GM19328 (cell line): Measurements from ENCODE around the gene PRR5L.

Experiments
- ATAC-seq: cut with Tn5 transposase; IDR thresholded peaks from one replicate; pipeline ENCODE4 v1.9.1; 2021; ENCODE audit warnings: mild to moderate bottlenecking, moderate library complexity; ENCODE audit not compliant: unreplicated experiment

The PRR5L gene

DNA sequence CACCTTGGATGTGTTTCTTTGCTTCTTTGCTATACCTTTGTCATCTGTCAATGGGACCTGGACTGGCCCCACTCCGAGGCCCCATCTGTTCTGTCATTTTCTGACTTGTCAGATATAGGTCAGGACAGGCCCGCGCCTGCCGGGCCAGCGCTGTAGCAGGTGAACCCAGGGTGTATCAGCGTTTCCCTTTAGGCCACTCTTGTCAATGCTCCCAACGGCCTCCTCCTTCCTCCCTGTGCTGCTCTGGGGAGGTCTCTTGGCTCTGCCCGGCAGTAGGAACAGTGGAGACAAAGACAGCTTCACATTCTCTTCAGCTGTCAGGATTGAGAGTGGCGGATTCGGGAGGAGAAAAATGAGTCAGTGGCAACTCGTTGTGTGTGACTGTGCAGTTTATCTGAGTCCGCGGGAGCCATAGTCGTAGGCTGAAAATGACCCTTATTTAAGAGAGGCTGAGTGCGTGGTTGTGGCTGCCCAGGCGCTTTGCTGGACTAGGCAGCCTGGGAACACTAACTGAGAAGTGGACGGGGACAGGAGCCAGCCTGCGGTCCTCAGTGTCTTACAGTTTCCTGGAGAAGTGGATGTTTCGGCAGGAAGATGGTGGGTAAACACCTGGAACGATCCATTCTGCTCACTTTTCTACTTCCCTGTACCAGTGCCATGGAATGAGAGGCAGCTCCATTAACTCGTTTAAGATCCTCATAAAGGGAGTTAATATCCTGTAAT lies 102.3 kb downstream of the PRR5L start:
- ATAC-seq: no peak

- ATAC-seq: no peak
Observed at GRCh38 chr11:36399236-36399635, 103.1 kb downstream of the PRR5L start.

DNA sequence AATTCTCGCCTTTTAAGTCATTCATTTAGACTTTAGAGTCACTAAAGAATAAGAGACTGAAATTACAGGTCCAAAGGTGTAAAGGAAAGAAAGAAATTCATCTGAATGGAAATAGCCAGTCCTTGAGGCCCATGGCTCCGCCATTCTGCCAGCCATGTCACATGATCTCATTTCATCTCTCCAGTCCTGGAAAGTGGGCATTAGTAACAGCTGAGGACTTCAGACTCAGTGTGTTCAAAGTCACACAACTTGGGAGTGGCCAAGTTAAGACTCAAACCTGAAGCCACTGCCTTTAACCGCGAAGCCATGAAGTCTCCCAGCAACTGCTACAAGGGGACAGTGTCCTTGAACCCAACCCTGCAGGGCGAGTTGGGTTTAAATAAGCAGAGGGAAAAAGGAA lies 103.7 kb downstream of the PRR5L start:
- ATAC-seq: no peak

DNA sequence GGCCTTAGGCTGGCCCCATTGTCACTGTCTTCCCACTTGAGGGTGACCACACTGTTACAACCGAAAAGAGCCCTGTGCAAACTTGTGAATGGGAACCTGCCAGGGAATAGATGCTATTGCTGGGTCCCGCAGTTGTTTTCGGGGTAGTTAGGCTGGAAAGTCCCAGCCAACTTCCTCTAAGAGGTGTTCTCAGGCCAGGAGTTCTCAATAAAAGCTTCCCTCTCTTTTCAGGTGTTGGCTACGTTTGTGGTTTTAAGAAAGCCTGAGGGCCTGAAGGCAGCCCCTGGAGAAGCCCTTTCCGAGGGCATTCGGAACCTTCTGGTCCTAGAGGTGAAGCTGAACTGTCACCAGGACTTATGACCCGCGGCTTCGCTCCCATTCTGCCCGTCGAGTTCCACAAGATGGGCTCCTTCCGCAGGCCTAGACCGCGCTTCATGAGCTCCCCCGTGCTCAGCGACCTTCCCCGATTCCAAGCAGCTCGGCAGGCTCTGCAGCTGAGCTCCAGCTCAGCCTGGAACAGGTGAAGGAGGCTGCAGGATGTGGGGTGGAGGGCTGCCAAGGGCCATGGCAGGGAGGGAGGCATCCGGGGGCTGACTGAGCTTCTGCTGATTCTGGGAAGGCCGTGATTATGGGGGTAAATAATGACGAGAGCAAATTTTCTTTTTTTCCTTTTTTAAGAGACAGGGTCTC lies 104.8 kb downstream of the PRR5L start:
- ATAC-seq: no peak

- no peak for ATAC-seq
Observed at GRCh38 chr11:36402568-36403170, 106.6 kb downstream of the PRR5L start.

- no peak for ATAC-seq
Observed at GRCh38 chr11:36403661-36404060, 107.6 kb downstream of the PRR5L start.

DNA sequence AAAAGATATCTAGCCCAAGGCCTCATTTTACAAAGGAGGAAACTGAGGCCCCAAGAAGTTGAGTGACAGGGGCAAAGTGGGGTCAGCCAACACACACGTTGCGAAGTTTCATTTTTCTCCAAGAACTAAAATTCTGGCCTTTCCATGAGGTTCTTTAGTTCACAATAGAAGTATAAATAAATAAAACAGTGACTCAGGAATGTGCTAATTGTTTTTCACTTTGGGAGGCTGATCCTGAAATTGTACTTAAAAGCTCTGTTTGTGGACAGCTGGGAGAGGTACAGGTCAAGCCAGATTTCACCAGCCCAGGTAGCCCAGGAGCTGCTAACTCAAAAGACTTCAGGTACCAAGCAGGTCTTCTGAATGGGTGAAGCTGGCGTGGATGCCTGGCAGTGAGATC lies 108.7 kb downstream of the PRR5L start:
- no peak for ATAC-seq

- ATAC-seq: no peak
Observed at GRCh38 chr11:36405585-36406367, 109.7 kb downstream of the PRR5L start.

GRCh38 chr11:36407356-36407755 lies 111.3 kb downstream of the PRR5L start:
- ATAC-seq: no peak

DNA sequence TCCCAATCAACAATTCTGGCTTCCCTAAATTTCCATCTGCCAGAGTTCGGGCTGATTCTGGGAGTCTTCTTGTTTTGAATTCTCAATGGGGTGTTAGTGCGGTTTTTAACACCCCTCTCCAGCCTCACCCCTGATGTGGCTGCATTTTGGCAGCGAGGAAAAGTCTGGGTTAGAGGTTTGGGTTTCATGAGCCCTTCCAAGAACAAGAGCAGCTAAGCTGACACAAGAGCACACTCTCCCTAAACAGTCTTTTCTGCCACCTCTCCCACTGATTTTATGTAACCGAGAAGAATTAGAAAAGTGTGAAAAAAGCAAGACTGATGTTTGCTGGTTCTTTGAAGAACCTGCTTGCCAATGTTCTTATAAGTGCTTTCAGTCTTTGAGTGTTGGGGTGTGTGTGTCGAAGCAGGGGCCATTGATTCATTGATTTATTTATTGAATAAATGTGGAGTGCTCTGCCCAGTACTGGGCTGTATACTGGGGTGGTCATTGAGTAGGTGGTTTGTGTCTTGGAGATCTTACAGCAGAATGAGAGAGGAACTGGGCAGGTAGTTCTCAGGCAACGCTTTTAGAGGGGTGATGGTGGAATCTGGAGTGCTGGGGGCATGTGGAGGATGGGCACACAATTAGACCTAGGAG lies 112.5 kb downstream of the PRR5L start:
- no peak for ATAC-seq

- ATAC-seq: no peak
Observed at GRCh38 chr11:36409152-36409816, 113.2 kb downstream of the PRR5L start.

GRCh38 chr11:36411202-36411640 lies 115.1 kb downstream of the PRR5L start:
- no peak for ATAC-seq

GRCh38 chr11:36412781-36413383 lies 116.8 kb downstream of the PRR5L start:
- no peak for ATAC-seq

DNA sequence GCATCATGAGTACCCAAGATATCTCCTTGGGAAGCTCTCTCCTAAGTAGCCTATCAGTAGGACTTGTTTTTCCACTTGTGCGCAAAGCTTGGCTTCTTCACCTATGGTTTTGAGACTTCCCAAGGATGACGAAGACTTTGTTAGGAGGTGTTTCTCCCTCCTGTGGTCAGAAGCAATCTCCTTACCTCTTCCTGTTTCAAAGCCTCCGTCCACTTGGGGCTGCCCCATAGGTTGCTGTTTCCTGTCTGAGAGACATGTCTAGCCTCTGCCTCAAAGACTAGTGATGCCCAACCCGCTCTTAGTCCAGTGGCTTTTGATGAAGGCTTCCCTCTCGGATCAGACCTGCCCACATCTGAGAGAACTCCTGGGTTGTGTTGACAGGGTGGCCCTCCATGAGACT lies 121.1 kb downstream of the PRR5L start:
- ATAC-seq: no peak

DNA sequence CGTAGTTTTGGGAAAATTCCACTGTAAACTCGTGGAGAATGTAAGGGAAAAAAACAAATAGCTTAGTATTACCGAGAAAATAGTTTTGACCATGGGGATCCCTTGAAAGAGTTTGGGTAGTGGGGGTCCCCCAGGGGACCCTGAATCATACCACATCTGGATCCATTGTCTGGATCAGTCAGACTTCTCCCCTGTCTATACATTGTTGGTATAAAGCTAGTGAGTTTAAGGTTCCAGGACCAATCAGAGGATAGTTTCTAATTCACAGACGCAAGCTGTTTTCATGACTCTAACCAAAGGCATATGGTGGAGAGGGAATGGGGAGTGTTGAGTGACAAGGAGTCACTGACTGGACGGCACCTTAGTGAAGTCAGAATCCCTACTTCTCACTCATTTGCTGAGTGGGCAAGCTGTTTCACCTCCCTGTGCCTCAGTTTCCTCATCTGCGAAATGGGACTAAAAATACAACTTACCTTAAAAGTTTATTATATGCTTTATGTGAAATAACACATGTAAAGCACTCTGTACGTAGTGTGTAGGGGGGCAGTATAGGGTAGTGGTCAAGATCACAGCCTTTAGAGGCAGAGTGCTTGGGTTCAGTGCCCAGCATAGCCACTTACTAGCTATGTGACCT lies 123.8 kb downstream of the PRR5L start:
- no peak for ATAC-seq

DNA sequence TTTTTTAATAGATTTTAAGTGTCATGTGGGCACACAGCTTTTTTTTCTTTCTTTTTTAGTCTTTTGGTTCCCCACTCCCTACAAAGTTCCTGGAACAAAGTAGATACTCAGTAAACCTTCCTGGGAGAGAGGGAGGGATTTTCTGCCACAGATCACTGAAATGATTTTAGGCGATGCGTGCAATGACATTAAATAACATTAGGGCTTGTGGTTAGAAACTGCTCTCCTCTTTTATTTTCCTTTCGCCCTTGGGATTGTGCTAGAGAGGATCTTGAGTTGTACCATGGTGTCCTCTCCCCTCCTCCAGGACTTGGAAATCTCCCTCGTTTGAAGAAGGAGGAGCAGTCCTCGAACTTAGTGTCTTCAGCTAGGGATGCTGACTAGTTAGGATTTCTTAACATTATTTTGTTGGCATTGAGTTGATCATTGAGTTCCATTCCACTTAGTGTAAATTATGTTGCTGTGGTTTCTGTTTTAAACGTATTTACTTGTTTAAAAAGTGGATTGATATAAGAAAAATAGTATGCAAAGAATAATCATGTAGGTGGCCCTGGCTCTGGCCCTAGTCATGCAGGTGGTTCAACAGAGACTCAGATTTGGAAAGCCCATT lies 125.6 kb downstream of the PRR5L start:
- no peak for ATAC-seq

- ATAC-seq: no peak
Observed at GRCh38 chr11:36425561-36426081, 129.5 kb downstream of the PRR5L start.

DNA sequence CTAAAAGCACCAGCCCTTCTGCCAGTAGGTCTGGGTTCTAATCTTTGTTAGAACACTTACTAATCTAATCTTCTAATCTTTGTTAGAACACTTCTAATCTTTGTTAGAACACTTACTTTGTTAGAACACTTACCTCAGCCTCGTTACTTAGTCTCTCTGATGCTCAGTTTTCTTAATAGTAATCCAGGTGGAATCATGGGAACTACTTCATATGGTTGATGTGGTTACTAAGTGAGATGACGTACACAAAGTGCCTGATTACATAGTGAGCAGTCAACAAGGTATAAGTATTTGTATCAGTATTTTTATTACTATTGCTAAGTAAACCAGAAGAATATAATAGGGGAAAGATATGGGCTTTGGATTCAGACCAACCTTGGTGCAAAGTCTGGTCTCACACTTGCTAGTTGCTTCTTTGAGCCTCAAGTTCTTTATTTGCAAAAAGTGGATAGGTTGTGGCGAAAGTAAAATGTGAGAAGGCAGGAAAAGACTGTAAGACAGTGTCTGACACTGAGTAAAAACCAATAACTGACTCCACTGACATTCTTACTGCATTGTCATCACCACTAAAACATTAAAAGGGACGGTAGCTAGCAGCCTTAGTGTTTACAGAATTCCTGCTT lies 130.2 kb downstream of the PRR5L start:
- no peak for ATAC-seq
